B cell (primary cell): Measurements from ENCODE around the gene MTMR10.

Experiments
- CTCF ChIP-seq: fragments of 200-600 bp; IDR thresholded peaks from one replicate; pipeline ENCODE4 v1.8.0; 2022; ENCODE audit warnings: antibody characterized with exemption, mild to moderate bottlenecking
- EZH2 ChIP-seq: IDR thresholded peaks from 2 replicates; pipeline ENCODE4 v1.6.1; 2012; ENCODE audit warnings: borderline replicate concordance, low read depth, mild to moderate bottlenecking, moderate library complexity, low read length; ENCODE audit not compliant: insufficient read depth, poor library complexity, severe bottlenecking

GRCh38 chr15:31031471-31032067, 40.1 kb upstream of the MTMR10 start:
- TF ChIP-seq CTCF (no peak), EZH2 (no peak)
